Measurements from ENCODE around the gene SPTAN1.

The SPTAN1 gene

GRCh38 chr9:128565578-128565977, 13.2 kb downstream of the SPTAN1 start:
- Histone ChIP-seq H3K36me3 (ENCODE audit: control insufficient read depth, insufficient read depth, low read length) (peaks cover 7% of the 10 kb centered on the region), H3K4me3 (replicated peaks; ENCODE audit: low read depth, low read length) (no peak overlapping the region), H3K27me3 (replicated peaks; ENCODE audit: control insufficient read depth, insufficient read depth, low read length) (no peaks in the 10 kb centered on the region)
- TF ChIP-seq, protein P1, sequence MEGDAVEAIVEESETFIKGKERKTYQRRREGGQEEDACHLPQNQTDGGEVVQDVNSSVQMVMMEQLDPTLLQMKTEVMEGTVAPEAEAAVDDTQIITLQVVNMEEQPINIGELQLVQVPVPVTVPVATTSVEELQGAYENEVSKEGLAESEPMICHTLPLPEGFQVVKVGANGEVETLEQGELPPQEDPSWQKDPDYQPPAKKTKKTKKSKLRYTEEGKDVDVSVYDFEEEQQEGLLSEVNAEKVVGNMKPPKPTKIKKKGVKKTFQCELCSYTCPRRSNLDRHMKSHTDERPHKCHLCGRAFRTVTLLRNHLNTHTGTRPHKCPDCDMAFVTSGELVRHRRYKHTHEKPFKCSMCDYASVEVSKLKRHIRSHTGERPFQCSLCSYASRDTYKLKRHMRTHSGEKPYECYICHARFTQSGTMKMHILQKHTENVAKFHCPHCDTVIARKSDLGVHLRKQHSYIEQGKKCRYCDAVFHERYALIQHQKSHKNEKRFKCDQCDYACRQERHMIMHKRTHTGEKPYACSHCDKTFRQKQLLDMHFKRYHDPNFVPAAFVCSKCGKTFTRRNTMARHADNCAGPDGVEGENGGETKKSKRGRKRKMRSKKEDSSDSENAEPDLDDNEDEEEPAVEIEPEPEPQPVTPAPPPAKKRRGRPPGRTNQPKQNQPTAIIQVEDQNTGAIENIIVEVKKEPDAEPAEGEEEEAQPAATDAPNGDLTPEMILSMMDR (IDR thresholded peaks at IDR 0.05; ENCODE audit: insufficient read depth, low read length, poor library complexity, severe bottlenecking), result no peak
- DNase-seq (ENCODE audit: extremely low read depth, insufficient read length), result no peak

DNA sequence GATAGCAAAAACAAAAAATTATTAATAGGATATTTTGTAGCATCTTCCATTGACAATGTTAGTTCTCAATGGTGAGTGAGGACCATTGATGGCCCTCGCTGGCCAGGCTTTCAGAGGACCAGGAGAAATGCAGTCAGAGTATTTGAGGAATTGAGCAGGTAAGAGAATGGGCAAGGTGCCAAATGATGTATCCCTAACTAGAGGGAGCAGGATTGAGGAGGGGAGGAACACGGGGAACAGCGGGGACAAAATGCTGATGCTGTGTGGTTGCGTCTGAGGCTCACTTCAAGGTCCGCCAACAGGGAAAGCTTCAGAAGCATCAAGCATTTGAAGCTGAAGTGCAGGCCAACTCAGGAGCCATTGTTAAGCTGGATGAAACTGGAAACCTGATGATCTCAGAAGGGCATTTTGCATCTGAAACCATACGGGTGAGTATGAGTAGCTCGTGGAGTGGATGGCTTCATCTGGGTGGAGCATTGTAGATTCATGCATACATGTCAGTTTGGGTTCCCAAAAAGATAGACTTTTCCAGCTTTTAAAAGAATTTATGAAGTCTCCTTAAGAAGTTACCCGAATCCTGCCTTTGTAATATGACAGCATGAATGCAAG, 16.2 kb downstream of the SPTAN1 start:
- TF ChIP-seq, protein P1 (IDR thresholded peaks at IDR 0.05; ENCODE audit: insufficient read depth, low read length, poor library complexity, severe bottlenecking), result no peak
- DNase-seq (ENCODE audit: extremely low read depth, insufficient read length), result no peak
- H3K27me3 ChIP-seq (replicated peaks; ENCODE audit: control insufficient read depth, insufficient read depth, low read length), result no peaks in the 10 kb centered on the region
- no peak overlapping the region for H3K4me3 ChIP-seq (replicated peaks; ENCODE audit: low read depth, low read length)
- H3K36me3 ChIP-seq (ENCODE audit: control insufficient read depth, insufficient read depth, low read length), result peaks cover 10% of the 10 kb centered on the region

- Histone ChIP-seq H3K27me3 (replicated peaks; ENCODE audit: control insufficient read depth, insufficient read depth, low read length) (no peaks in the 10 kb centered on the region), H3K4me3 (replicated peaks; ENCODE audit: low read depth, low read length) (no peak overlapping the region), H3K36me3 (ENCODE audit: control insufficient read depth, insufficient read depth, low read length) (peaks cover 27% of the 10 kb centered on the region)
- no peak for DNase-seq (ENCODE audit: extremely low read depth, insufficient read length)
- TF ChIP-seq, protein P1 (IDR thresholded peaks at IDR 0.05; ENCODE audit: insufficient read depth, low read length, poor library complexity, severe bottlenecking), result no peak
Observed at GRCh38 chr9:128575469-128575868, 23.1 kb downstream of the SPTAN1 start.

DNA sequence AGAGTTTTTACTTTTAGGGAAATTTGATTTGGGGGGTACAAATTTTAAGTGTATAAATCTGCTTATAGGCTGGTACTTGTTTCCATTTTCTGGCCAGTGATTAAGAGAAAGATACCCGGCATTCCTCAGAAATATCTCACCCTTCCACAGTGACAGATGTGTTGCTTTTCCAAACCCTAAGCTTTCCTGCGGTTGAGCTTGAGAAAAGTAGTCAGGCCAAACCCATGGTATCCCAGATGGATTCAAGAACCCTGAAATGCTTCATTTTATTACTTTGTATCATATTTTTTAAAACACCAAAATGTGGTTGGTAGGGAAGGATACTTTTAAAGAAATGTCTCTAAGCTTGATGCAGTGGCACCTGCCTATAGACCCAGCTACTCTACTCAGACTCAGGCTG, 23.5 kb downstream of the SPTAN1 start:
- H3K36me3 ChIP-seq (ENCODE audit: control insufficient read depth, insufficient read depth, low read length), result peaks cover 30% of the 10 kb centered on the region
- no peaks in the 10 kb centered on the region for H3K27me3 ChIP-seq (replicated peaks; ENCODE audit: control insufficient read depth, insufficient read depth, low read length)
- DNase-seq (ENCODE audit: extremely low read depth, insufficient read length), result no peak
- no peak overlapping the region for H3K4me3 ChIP-seq (replicated peaks; ENCODE audit: low read depth, low read length)
- TF ChIP-seq, protein P1 (IDR thresholded peaks at IDR 0.05; ENCODE audit: insufficient read depth, low read length, poor library complexity, severe bottlenecking), result no peak

GRCh38 chr9:128577206-128577605, 24.8 kb downstream of the SPTAN1 start:
- no peak for DNase-seq (ENCODE audit: extremely low read depth, insufficient read length)
- TF ChIP-seq, protein P1 (IDR thresholded peaks at IDR 0.05; ENCODE audit: insufficient read depth, low read length, poor library complexity, severe bottlenecking), result no peak
- Histone ChIP-seq H3K4me3 (replicated peaks; ENCODE audit: low read depth, low read length) (no peak overlapping the region), H3K36me3 (ENCODE audit: control insufficient read depth, insufficient read depth, low read length) (peaks cover 31% of the 10 kb centered on the region), H3K27me3 (replicated peaks; ENCODE audit: control insufficient read depth, insufficient read depth, low read length) (no peaks in the 10 kb centered on the region)

- TF ChIP-seq, protein P1 (IDR thresholded peaks at IDR 0.05; ENCODE audit: insufficient read depth, low read length, poor library complexity, severe bottlenecking), result no peak
- peaks cover 42% of the 10 kb centered on the region for H3K36me3 ChIP-seq (ENCODE audit: control insufficient read depth, insufficient read depth, low read length)
Observed at GRCh38 chr9:128579194-128579593, 26.8 kb downstream of the SPTAN1 start.

More at GRCh38 chr9:128579194-128579593, 26.8 kb downstream of the SPTAN1 start:
- no peak for DNase-seq (ENCODE audit: extremely low read depth, insufficient read length)
- Histone ChIP-seq H3K27me3 (replicated peaks; ENCODE audit: control insufficient read depth, insufficient read depth, low read length) (no peaks in the 10 kb centered on the region), H3K4me3 (replicated peaks; ENCODE audit: low read depth, low read length) (no peak overlapping the region)

Measured in GM06990 (cell line).